ENCODE data around the gene BRDT.
A peak's percentile ranks its signal among the peaks of the same experiment; 100 is the strongest.
"Not testable (repeated sequence)": the region's sequence is repeated elsewhere in the genome, so short reads cannot be mapped to it uniquely, and the experiment has no call there.

The BRDT gene

GRCh38 chr1:91997607-91998195, 48.5 kb downstream of the BRDT start:
- DNase-seq = peak; percentile 9

- no peak for DNase-seq
Measured at GRCh38 chr1:92004129-92004528, 54.9 kb downstream of the BRDT start.

- DNase-seq = no peak
Measured at GRCh38 chr1:92013923-92014322, 64.7 kb downstream of the BRDT start.

- no peak for DNase-seq
Measured at GRCh38 chr1:92016720-92017316, 67.6 kb downstream of the BRDT start.

- no peak for DNase-seq
Measured at GRCh38 chr1:92017656-92018055, 68.5 kb downstream of the BRDT start.

- not testable (repeated sequence) for DNase-seq
Measured at GRCh38 chr1:92026042-92026441, 76.8 kb downstream of the BRDT start.

- no peak for DNase-seq
Measured at GRCh38 chr1:92026806-92027205, 77.6 kb downstream of the BRDT start.

- DNase-seq = peak; percentile 37
Measured at GRCh38 chr1:92029241-92029922, 80.2 kb downstream of the BRDT start.

GRCh38 chr1:92030656-92031107, 81.5 kb downstream of the BRDT start:
- DNase-seq = peak; percentile 29

GRCh38 chr1:92031281-92032110, 82.3 kb downstream of the BRDT start:
- DNase-seq = no peak

- no peak for DNase-seq
Measured at GRCh38 chr1:92037400-92037799, 88.2 kb downstream of the BRDT start.

- no peak for DNase-seq
Measured at GRCh38 chr1:92038695-92039346, 89.6 kb downstream of the BRDT start.

GRCh38 chr1:92040971-92041370, 91.8 kb downstream of the BRDT start:
- no peak for DNase-seq

GRCh38 chr1:92043621-92044020, 94.4 kb downstream of the BRDT start:
- no peak for DNase-seq

GRCh38 chr1:92045766-92046495, 96.7 kb downstream of the BRDT start:
- DNase-seq = no peak

GRCh38 chr1:92051948-92052347, 102.7 kb downstream of the BRDT start:
- DNase-seq = no peak

Data from T1000 (cell line).